ENCODE data around the gene MKRN2. TPM values are rescaled to one million over a fixed set of nuclear protein-coding genes. Genes with fewer than 3 reads are reported as not detected.
A peak's percentile ranks its signal among the peaks of the same experiment; 100 is the strongest.

The MKRN2 gene
- total and polyA plus RNA-seq, 9 of the 15 experiments (the other 6 are each of a cell fraction or from before 2014, with no cell fraction given), result 29.4 to 63.2 (median 42.9) TPM

DNA sequence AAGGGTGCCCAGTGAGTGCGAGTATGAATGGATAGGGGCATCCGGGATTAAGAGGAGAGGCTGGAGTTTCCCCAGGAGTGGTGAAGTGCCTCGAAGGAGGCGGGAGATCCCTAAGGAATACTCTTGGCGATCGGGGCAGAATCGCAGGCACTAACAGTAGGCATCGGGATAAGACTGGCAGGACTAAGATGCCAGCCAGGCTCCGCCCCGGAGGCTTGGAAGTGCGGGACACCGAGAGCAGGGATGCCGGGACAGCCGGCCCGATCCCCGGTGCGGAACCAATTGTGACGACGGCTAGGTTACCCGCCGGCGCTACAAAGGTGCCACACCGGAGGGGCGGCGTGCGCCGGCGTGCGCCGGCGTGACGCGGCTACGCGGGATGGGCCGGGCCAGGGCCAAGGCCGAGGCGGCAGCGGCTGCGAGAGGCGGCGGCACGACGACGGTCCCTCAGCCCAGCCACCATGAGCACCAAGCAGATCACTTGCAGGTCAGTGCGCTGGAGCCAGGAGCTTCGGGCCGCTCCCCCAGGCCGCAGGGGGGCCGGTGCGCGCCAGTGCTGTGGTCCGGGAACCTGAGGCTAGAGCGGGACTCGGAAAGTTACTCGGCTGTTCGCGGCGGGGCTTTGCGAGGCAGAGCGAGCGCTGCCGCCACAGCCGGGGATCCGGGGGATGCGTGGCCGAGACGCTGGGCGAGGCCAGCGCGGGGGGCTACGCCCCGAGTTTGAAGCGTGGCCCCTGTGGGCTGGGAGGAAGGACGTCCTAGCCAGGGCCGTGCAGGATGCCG, at the start of gene MKRN2 (continued):
- TF ChIP-seq, protein P1, sequence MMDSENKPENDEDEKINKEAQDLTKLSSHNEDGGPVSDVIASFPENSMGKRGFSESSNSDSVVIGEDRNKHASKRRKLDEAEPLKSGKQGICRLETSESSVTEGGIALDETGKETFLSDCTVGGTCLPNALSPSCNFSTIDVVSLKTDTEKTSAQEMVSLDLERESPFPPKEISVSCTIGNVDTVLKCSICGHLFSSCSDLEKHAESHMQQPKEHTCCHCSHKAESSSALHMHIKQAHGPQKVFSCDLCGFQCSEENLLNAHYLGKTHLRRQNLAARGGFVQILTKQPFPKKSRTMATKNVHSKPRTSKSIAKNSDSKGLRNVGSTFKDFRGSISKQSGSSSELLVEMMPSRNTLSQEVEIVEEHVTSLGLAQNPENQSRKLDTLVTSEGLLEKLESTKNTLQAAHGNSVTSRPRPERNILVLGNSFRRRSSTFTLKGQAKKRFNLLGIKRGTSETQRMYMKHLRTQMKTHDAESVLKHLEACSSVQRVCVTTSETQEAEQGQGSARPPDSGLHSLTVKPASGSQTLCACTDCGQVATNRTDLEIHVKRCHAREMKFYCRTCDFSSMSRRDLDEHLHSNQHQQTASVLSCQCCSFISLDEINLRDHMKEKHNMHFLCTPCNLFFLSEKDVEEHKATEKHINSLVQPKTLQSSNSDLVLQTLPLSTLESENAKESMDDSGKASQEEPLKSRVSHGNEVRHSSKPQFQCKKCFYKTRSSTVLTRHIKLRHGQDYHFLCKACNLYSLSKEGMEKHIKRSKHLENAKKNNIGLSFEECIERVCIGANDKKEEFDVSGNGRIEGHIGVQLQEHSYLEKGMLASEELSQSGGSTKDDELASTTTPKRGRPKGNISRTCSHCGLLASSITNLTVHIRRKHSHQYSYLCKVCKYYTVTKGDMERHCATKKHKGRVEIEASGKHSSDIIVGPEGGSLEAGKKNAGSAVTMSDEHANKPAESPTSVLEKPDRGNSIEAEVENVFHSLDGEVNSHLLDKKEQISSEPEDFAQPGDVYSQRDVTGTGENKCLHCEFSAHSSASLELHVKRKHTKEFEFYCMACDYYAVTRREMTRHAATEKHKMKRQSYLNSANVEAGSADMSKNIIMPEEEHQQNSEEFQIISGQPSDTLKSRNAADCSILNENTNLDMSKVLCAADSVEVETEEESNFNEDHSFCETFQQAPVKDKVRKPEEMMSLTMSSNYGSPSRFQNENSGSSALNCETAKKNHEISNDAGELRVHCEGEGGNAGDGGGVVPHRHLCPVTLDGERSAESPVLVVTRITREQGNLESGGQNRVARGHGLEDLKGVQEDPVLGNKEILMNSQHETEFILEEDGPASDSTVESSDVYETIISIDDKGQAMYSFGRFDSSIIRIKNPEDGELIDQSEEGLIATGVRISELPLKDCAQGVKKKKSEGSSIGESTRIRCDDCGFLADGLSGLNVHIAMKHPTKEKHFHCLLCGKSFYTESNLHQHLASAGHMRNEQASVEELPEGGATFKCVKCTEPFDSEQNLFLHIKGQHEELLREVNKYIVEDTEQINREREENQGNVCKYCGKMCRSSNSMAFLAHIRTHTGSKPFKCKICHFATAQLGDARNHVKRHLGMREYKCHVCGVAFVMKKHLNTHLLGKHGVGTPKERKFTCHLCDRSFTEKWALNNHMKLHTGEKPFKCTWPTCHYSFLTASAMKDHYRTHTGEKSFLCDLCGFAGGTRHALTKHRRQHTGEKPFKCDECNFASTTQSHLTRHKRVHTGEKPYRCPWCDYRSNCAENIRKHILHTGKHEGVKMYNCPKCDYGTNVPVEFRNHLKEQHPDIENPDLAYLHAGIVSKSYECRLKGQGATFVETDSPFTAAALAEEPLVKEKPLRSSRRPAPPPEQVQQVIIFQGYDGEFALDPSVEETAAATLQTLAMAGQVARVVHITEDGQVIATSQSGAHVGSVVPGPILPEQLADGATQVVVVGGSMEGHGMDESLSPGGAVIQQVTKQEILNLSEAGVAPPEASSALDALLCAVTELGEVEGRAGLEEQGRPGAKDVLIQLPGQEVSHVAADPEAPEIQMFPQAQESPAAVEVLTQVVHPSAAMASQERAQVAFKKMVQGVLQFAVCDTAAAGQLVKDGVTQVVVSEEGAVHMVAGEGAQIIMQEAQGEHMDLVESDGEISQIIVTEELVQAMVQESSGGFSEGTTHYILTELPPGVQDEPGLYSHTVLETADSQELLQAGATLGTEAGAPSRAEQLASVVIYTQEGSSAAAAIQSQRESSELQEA (IDR thresholded peaks at IDR 0.05; ENCODE audit: low read depth), result no peak
- peak; percentile 100 for TF ChIP-seq RB1 (IDR thresholded peaks at IDR 0.05; ENCODE audit: low read depth)
- peak; percentile 73; the same call in 1 of the 2 replicates for TF ChIP-seq SOX6 (IDR thresholded peaks at IDR 0.05)
- peak; percentile 93; the same call in 1 of the 2 replicates for TF ChIP-seq FOXP1 (CRISPR knock-in tag; IDR thresholded peaks at IDR 0.05)
- no peak for TF ChIP-seq SAFB2 (IDR thresholded peaks at IDR 0.05; ENCODE audit: borderline replicate concordance, low read depth, low read length, severe bottlenecking)
- TF ChIP-seq SMARCA5 (IDR thresholded peaks at IDR 0.05), result no peak
- TF ChIP-seq L3MBTL2 (IDR thresholded peaks at IDR 0.05), result peak; percentile 96
- TF ChIP-seq POLR2B (IDR thresholded peaks at IDR 0.05; ENCODE audit: low read depth, partially characterized antibody), result peak; percentile 94
- TF ChIP-seq MYC (IDR thresholded peaks at IDR 0.05; ENCODE audit: low read depth, low read length), result peak; percentile 92
- TF ChIP-seq MYC (CRISPR knock-in tag; IDR thresholded peaks at IDR 0.05; ENCODE audit: borderline replicate concordance, low read depth), result peak; percentile 38; the same call in 1 of the 2 replicates
- TF ChIP-seq C11orf30 (IDR thresholded peaks at IDR 0.05; ENCODE audit: low read depth), result peak; percentile 80
- TF ChIP-seq, protein P2, sequence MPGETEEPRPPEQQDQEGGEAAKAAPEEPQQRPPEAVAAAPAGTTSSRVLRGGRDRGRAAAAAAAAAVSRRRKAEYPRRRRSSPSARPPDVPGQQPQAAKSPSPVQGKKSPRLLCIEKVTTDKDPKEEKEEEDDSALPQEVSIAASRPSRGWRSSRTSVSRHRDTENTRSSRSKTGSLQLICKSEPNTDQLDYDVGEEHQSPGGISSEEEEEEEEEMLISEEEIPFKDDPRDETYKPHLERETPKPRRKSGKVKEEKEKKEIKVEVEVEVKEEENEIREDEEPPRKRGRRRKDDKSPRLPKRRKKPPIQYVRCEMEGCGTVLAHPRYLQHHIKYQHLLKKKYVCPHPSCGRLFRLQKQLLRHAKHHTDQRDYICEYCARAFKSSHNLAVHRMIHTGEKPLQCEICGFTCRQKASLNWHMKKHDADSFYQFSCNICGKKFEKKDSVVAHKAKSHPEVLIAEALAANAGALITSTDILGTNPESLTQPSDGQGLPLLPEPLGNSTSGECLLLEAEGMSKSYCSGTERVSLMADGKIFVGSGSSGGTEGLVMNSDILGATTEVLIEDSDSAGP (CRISPR knock-in tag; IDR thresholded peaks at IDR 0.05), result 0 out of 2 replicates have a peak, but pooled peaks have one; percentile 27
- 0 out of 2 replicates have a peak, but pooled peaks have one; percentile 26 for TF ChIP-seq PTBP1 (IDR thresholded peaks at IDR 0.05; ENCODE audit: low read depth, low read length)
- TF ChIP-seq RBM25 (IDR thresholded peaks at IDR 0.05; ENCODE audit: low read depth, low read length, severe bottlenecking), result peak; percentile 74
- peak; percentile 89 for TF ChIP-seq PML (IDR thresholded peaks at IDR 0.05; ENCODE audit: low read length)
- TF ChIP-seq HDAC1 (IDR thresholded peaks at IDR 0.05), result peak in 1 of 2 experiments; percentile 94; a peak in 2 of 4 replicates
- TF ChIP-seq TAF1 (IDR thresholded peaks at IDR 0.05; ENCODE audit: control insufficient read depth, extremely low read depth, insufficient read depth, low read length, severe bottlenecking), result peak; percentile 99
- 0 out of 2 replicates have a peak, but pooled peaks have one; percentile 9 for TF ChIP-seq NFE2 (IDR thresholded peaks at IDR 0.05; ENCODE audit: low read depth)
